Pancreas (tissue), 10 donors: Measurements from ENCODE around the gene NSD1. TPM values are rescaled to one million over a fixed set of nuclear protein-coding genes. Genes with fewer than 3 reads are reported as not detected.
A peak's percentile ranks its signal among the peaks of the same experiment; 100 is the strongest.
"Not testable (repeated sequence)": the region's sequence is repeated elsewhere in the genome, so short reads cannot be mapped to it uniquely, and the experiment has no call there.

Source experiments
- ATAC-seq, 4 donors: fragments of 200-7000 bp; cut with Tn5 transposase; one replicate each; pipeline versions ENCODE4 v1.8.0 to v1.9.1; 2020; ENCODE audit warnings: mild to moderate bottlenecking in 4 of 4, moderate library complexity in 4 of 4
- DNase-seq, 6 donors: peaks; one replicate each; pipeline ENCODE4 v3.0.0-alpha.2; 2020
- FAIRE-seq: peaks from 2 replicates; lab custom pipeline; 2012; peaks lifted over from hg19 to GRCh38; lab: Jason Lieb, UNC
- H3K27ac ChIP-seq, 4 donors: fragments of 200-600 bp; sonication (generic); 1 replicate in 3 of 4; 2 replicates in 1 of 4; pipeline versions ENCODE4 v1.5.0 to v1.8.0; 2020
- H3K27me3 ChIP-seq, 4 donors: fragments of 200-600 bp; one replicate each; pipeline ENCODE4 v1.8.0; 2021
- H3K36me3 ChIP-seq, 3 donors: fragments of 200-600 bp; sonication (generic) in 1 of 3; one replicate each; pipeline versions ENCODE4 v1.5.0 to v1.8.0; 2020 to 2021
- H3K4me1 ChIP-seq, 3 donors: fragments of 200-600 bp; one replicate each; pipeline ENCODE4 v1.8.0; 2021
- H3K4me3 ChIP-seq, 4 donors: fragments of 200-600 bp; sonication (generic) in 2 of 4; one replicate each; pipeline versions ENCODE4 v1.5.0 to v1.8.0; 2020 to 2021
- H3K9me3 ChIP-seq, 4 donors: fragments of 200-600 bp; one replicate each; pipeline ENCODE4 v1.8.0; 2021
- WGBS, 2 donors: extraction: QIAGEN DNeasy Blood & Tissue Kit; methylation state at CpG; one replicate each; pipeline ENCODE4 v1.1.7; 2013; 5-methylcytosine and 5-hydroxymethylcytosine counted together
- intact Hi-C, 3 donors: fragments of 100-400 bp; cut with DNase I; formaldehyde crosslinking; loops; one replicate each; pipeline versions ENCODE4 v1.11.1 to v1.14.2; 2022
- polyA plus RNA-seq, 2 donors: library from polyadenylated mRNA; stranded (reverse); fragments of 200-250 nt; gene quantifications; one replicate each; pipeline ENCODE4 v1.2.3, GENCODE V29; 2013
- total RNA-seq, 6 donors: library from RNA; stranded (reverse); fragmentation: NEBNext Ultra II Directional in 4 of 6; extraction: Animal tissue kit (Norgen Biotek cat#: 25700) in 4 of 6; gene quantifications; one replicate each; pipeline versions ENCODE4 v1.2.1 to v1.2.4, GENCODE V29; 2021 to 2023
- TF ChIP-seq, protein P1 (sequence below), 4 donors: fragments of 200-600 bp; sonication (generic) in 3 of 4; IDR thresholded peaks; one replicate each; pipeline versions ENCODE4 v1.5.0 to v1.8.0; 2021; ENCODE audit warnings: antibody characterized with exemption in 4 of 4
- donor health status: healthy with polysubstance abuse.
- donor health status: DM: no; HTN: no; CAD: no; lungs with moderate emphysema.
- donor health status: DM: no; HTN: no; CAD: no.
- donor health status: control.
- donor health status: control.
- donor health status: Bipolar disorder and iron deficiency.
- donor health status: DM: yes; HTN: yes; CAD: no.
- donor health status: DM: no; HTN: no; CAD: no.
- donor health status: DM: no; HTN: no; CAD: no.
- donor health status: DM: yes; HTN: yes; CAD: no.

NSD1 gene
- total and polyA plus RNA-seq, 8 donors: 6.9 to 51.2 (median 33.5) TPM

DNA sequence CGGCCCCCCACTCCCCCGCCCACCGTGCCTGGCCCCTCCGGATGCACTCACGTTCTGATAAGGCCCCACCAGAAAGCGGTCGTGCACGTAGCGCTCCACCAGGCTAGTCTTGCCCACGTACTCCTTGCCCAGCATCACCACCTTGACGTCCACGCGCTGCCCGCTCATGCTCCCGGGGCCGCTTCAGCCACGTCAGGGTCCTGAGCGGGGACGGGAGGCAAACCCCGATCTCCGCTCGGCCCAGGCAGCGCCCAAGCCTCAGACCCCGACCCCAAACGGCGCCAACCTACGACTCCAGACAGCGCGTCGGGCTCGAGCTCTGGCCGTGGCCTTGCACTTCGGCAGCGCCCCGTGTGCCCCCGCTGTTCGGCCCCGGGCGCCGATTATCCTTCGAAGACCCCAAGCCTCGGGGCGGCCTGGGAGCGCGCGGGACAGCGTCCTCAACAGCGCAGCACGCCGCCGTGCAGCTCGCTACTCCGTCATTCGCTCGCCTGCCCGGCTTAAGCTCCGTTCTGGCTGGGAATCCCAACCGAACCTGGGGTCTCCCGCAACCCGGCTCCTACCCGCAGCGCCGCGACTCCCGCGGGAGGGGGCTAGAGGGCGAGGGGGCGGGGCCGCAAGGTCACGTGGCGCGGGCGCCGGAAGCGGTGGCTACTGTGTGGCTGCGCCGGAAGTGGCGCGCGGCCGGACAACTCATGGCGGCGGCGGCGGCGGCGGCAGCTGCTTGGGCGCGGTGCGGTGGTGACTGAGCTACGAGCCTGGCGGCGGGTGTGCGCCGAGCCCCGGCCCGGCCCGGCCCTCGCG lies 169.8 kb downstream of the NSD1 start, which contains the start of the genes PRELID1 and RAB24:
Gene PRELID1, plus strand, starts transcription at position 679 of the 804 bp plus-strand sequence. CDS start 187 bp downstream, outside the sequence.
Gene RAB24, minus strand, starts transcription at position 599 of the 804 bp plus-strand sequence. Its CDS starts 431 bp downstream, at position 168.
- ATAC-seq (peak; percentile 68 to 80 (median 74)), FAIRE-seq (no peak), DNase-seq (peak; percentile 85 to 97 (median 89))
- H3K27ac ChIP-seq: peak within 1 kb of the TSS; percentile 85 to 89 (median 86)
- no peaks in the 10 kb centered on the region for H3K9me3 ChIP-seq
- peaks cover 30 to 46% (median 34%) of the 10 kb centered on the region in 3 donors for H3K4me1 ChIP-seq
- H3K36me3 ChIP-seq: peaks cover 0 to 12% (median 7%) of the 10 kb centered on the region in 3 donors
- intact Hi-C loops: loop anchor here in 1 of 3 donors (10.0 kb wide), 1 partner anchor 189 kb away; no protein-coding TSS in a partner anchor
- H3K27me3 ChIP-seq: no peaks in the 10 kb centered on the region
- WGBS, 2 donors: 0 to 1% methylated on average over 86 to 100 of the region's 100 CpGs
- TF ChIP-seq, protein P1, sequence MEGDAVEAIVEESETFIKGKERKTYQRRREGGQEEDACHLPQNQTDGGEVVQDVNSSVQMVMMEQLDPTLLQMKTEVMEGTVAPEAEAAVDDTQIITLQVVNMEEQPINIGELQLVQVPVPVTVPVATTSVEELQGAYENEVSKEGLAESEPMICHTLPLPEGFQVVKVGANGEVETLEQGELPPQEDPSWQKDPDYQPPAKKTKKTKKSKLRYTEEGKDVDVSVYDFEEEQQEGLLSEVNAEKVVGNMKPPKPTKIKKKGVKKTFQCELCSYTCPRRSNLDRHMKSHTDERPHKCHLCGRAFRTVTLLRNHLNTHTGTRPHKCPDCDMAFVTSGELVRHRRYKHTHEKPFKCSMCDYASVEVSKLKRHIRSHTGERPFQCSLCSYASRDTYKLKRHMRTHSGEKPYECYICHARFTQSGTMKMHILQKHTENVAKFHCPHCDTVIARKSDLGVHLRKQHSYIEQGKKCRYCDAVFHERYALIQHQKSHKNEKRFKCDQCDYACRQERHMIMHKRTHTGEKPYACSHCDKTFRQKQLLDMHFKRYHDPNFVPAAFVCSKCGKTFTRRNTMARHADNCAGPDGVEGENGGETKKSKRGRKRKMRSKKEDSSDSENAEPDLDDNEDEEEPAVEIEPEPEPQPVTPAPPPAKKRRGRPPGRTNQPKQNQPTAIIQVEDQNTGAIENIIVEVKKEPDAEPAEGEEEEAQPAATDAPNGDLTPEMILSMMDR (IDR thresholded peaks at IDR 0.05): no peak
- peak within 1 kb of the TSS; percentile 69 to 91 (median 79) for H3K4me3 ChIP-seq

DNA sequence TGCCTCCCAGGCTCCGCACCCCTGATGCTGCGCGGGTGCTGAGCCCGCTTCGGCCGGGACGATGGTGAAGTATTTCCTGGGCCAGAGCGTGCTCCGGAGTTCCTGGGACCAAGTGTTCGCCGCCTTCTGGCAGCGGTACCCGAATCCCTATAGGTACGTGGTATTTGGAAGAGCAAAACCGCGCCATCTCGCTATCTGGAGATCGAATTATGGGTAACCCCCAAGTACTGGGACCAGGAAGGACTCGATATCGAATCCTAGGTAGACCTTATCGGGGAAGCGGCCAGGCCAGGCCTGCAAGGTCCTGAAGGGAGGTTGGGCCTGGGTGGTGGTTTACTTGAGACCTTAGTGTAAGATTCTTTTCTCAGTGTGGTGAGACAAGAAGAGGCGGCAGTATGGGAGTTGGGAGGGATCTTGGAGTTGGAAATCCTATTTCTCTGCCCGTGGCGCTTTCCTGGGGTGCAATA lies 170.4 kb downstream of the NSD1 start:
- intact Hi-C loops: loop anchor here in 1 of 3 donors (10.0 kb wide), 1 partner anchor 189 kb away; no protein-coding TSS in a partner anchor
- peak in 1 of 4 donors; percentile 0 for ATAC-seq
- no peak for FAIRE-seq
- Histone ChIP-seq H3K9me3 (no peaks in the 10 kb centered on the region), H3K27me3 (no peaks in the 10 kb centered on the region), H3K27ac (peak overlapping the region; percentile 85 to 89 (median 86)), H3K36me3 (peaks cover 0 to 12% (median 7%) of the 10 kb centered on the region in 3 donors), H3K4me3 (peak overlapping the region; percentile 69 to 91 (median 79)), H3K4me1 (peaks cover 30 to 52% (median 38%) of the 10 kb centered on the region in 3 donors)
- TF ChIP-seq, protein P1 (IDR thresholded peaks at IDR 0.05): no peak
- 0% methylated on average over 23 to 25 of the region's 25 CpGs for WGBS, 2 donors
- DNase-seq: no peak

DNA sequence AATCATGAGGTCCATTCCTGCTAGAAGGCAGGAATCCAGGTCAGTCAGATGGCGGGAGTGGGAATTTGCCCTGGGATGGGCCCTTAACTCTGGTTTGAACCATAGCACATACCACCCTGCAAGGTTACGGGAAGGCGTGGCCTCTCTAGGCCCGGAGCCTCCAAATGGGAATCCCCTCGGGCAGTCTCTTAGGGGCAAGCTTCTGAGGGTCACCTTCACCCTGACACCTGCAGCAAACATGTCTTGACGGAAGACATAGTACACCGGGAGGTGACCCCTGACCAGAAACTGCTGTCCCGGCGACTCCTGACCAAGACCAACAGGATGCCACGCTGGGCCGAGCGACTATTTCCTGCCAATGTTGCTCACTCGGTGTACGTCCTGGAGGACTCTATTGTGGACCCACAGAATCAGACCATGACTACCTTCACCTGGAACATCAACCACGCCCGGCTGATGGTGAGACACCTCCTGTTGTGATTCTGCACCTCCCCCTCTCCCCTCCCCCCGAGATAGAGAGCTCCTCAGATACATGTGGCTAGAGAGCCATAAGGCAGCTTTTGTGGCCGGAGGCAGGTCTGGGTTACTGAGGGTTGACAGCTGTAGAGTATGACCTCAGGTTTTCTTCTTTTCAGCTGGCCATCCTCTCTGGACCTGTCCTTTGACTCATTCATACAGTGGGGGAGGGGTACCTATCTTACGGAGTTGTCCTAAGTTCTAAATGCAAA lies 171.0 kb downstream of the NSD1 start:
- WGBS, 2 donors: 11 to 13% methylated on average over 18 to 19 of the region's 19 CpGs
- DNase-seq: no peak
- Histone ChIP-seq H3K27ac (peak overlapping the region; percentile 85 to 89 (median 86)), H3K4me1 (peaks cover 30 to 54% (median 38%) of the 10 kb centered on the region in 3 donors), H3K4me3 (peak overlapping the region; percentile 69 to 91 (median 79)), H3K36me3 (peaks cover 0 to 12% (median 7%) of the 10 kb centered on the region in 3 donors), H3K9me3 (no peaks in the 10 kb centered on the region), H3K27me3 (no peaks in the 10 kb centered on the region)
- FAIRE-seq: no peak
- TF ChIP-seq, protein P1 (IDR thresholded peaks at IDR 0.05): no peak
- intact Hi-C loops: loop anchor here in 1 of 3 donors (10.0 kb wide), 1 partner anchor 190 kb away; no protein-coding TSS in a partner anchor
- no peak for ATAC-seq

DNA sequence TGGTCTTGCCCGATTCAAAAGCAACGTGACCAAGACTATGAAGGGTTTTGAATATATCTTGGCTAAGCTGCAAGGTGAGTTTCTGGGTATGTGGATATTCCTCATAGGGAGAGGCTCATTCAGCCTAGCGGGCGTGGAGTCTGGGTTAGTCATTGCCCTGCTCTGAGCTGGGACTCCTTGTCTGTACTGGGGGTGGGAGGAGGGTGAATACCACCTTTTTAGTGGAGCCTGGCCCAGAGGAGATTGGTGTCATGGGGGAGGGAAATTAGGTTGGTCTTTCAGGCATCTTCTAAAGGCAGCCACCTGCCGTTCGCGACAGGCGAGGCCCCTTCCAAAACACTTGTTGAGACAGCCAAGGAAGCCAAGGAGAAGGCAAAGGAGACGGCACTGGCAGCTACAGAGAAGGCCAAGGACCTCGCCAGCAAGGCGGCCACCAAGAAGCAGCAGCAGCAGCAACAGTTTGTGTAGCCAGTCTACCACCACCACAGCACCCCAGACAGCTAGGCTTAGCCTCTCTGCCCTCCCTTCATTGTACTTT lies 172.6 kb downstream of the NSD1 start:
- not testable (repeated sequence) for H3K27me3 ChIP-seq, H3K27ac ChIP-seq, H3K4me3 ChIP-seq, DNase-seq, H3K9me3 ChIP-seq, FAIRE-seq, ATAC-seq
- peaks cover 0 to 12% (median 7%) of the 10 kb centered on the region in 3 donors for H3K36me3 ChIP-seq
- WGBS, 2 donors: 72 to 76% methylated on average over 11 of the region's 11 CpGs
- intact Hi-C loops: loop anchor here in 1 of 3 donors (10.0 kb wide), 1 partner anchor 191 kb away; no protein-coding TSS in a partner anchor
- H3K4me1 ChIP-seq: peaks cover 21 to 48% (median 27%) of the 10 kb centered on the region in 3 donors
